Kidney (tissue), 14 donors: ENCODE results near the gene MANSC1. TPM values are rescaled to one million over a fixed set of nuclear protein-coding genes. Genes with fewer than 3 reads are reported as not detected.
A peak's percentile ranks its signal among the peaks of the same experiment; 100 is the strongest.

Experiments
- DNase-seq, 5 donors: peaks; one replicate each; pipeline ENCODE4 v3.0.0-alpha.2; 2013 to 2020
- FAIRE-seq: peaks from 2 replicates; lab custom pipeline; 2012; peaks lifted over from hg19 to GRCh38; lab: Jason Lieb, UNC
- H3K27ac ChIP-seq, 2 donors: one replicate each; pipeline ENCODE4 v1.7.0; 2013; ENCODE audit warnings: low read depth in 2 of 2, low read length in 2 of 2, inconsistent platforms in 1 of 2
- H3K27me3 ChIP-seq: one replicate; pipeline ENCODE4 v1.7.1; 2013; ENCODE audit warnings: low read length, inconsistent platforms; ENCODE audit not compliant: control insufficient read depth, insufficient read depth
- H3K36me3 ChIP-seq, 3 donors: one replicate each; pipeline versions ENCODE4 v1.7.0 to v1.7.1; 2013; ENCODE audit warnings: low read length in 3 of 3, control low read depth in 1 of 3, inconsistent platforms in 1 of 3; ENCODE audit not compliant: insufficient read depth in 3 of 3, control insufficient read depth in 2 of 3
- H3K4me1 ChIP-seq, 3 donors: one replicate each; pipeline versions ENCODE4 v1.7.0 to v1.7.1; 2013; ENCODE audit warnings: low read length in 3 of 3, inconsistent platforms in 1 of 3, low read depth in 1 of 3; ENCODE audit not compliant: control insufficient read depth in 2 of 3, insufficient read depth in 2 of 3
- H3K4me3 ChIP-seq, 3 donors: one replicate each; pipeline versions ENCODE4 v1.7.0 to v1.8.1; 2013; ENCODE audit warnings: low read length in 3 of 3, control low read depth in 1 of 3, inconsistent platforms in 1 of 3
- H3K9ac ChIP-seq, 3 donors: one replicate each; pipeline versions ENCODE4 v1.7.0 to v1.7.1; 2013; ENCODE audit warnings: low read length in 3 of 3, control low read depth in 1 of 3, inconsistent platforms in 1 of 3
- H3K9me3 ChIP-seq, 3 donors: one replicate each; pipeline versions ENCODE4 v1.7.0 to v1.7.1; 2013; ENCODE audit warnings: low read length in 3 of 3, control low read depth in 1 of 3, inconsistent platforms in 1 of 3; ENCODE audit not compliant: control insufficient read depth in 2 of 3, insufficient read depth in 1 of 3
- CTCF ChIP-seq: IDR thresholded peaks from 3 replicates; pipeline ENCODE4 v1.5.1; 2012; ENCODE audit warnings: mild to moderate bottlenecking, moderate library complexity, borderline replicate concordance; ENCODE audit not compliant: insufficient read depth; ENCODE audit errors: extremely low read depth
- intact Hi-C: fragments of 100-400 bp; cut with DNase I; formaldehyde crosslinking; loops from one replicate; pipeline ENCODE4 v1.11.1; 2022
- polyA plus RNA-seq: library from polyadenylated mRNA; stranded (reverse); fragments of 350-450 nt; fragmentation: Illumina TruSeq; extraction: RNeasy Lipid Tissue Mini Kit (QIAGEN cat#74804); gene quantifications from one replicate; pipeline ENCODE4 v1.2.3, GENCODE V29; 2014; ENCODE audit warnings: low read depth, low replicate concordance; ENCODE audit not compliant: insufficient read depth
- total RNA-seq: library from RNA; stranded (reverse); fragmentation: NEBNext Ultra II Directional; extraction: Animal tissue kit (Norgen Biotek cat#: 25700); gene quantifications from one replicate; pipeline ENCODE4 v1.2.1, GENCODE V29; 2021
- donor health status: control.
- donor health status: control.
- donor health status: control.
- donor health status: control.
- donor health status: control.
- donor health status: DM: yes; HTN: yes; CAD: no.
- donor health status: Normal renal cell carcinoma (clear cell type).

The MANSC1 gene
- total and polyA plus RNA-seq, 2 donors from 2014 or later, result 14.1 to 38.7 TPM

DNA sequence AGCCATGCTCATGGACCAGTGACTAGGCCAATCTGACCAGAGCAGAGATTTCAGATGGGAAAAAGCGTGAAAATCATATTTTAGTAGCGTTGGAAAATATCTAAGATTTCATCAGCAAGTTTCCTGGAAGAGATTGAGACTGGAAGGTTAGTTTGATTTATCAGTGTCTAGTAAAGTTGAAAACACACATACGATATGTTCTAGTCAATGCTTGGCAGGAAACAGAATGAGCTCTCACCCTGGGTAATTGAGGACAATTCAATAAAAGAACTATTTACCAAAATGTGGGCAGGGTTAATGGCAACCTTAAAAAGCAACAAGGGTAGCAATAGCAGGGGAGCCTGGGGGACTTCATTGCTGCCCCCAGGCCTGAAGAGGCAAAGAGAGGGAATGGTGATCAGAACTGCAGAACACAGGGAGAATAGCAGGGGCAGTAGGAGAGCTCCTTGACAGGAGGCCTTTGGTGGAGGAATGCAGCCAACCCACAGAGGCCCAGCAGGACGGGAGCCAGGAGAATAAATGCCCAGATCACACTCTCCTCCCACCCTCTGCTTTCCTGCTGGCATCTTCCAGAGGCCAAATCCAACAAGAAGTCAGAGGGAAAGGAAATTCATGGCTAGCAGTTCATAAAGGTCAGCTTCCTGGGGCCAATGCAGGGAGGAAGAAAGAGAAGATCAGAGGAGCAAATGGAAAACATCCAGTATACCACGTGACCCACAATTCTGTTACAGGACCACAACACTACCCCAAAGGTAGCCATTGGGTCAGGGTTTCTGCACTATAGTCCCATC is 55.6 kb downstream of the MANSC1 start:
- Histone ChIP-seq H3K9ac (no peak overlapping the region), H3K36me3 (no peaks in the 10 kb centered on the region), H3K27ac (no peak overlapping the region), H3K4me1 (no peaks in the 10 kb centered on the region), H3K4me3 (no peak overlapping the region), H3K9me3 (no peaks in the 10 kb centered on the region), H3K27me3 (no peaks in the 10 kb centered on the region)
- intact Hi-C loops, result no loop called here
- no peak for TF ChIP-seq CTCF
- FAIRE-seq, result no peak
- peak in 2 of 5 donors; percentile 26 to 27 for DNase-seq

DNA sequence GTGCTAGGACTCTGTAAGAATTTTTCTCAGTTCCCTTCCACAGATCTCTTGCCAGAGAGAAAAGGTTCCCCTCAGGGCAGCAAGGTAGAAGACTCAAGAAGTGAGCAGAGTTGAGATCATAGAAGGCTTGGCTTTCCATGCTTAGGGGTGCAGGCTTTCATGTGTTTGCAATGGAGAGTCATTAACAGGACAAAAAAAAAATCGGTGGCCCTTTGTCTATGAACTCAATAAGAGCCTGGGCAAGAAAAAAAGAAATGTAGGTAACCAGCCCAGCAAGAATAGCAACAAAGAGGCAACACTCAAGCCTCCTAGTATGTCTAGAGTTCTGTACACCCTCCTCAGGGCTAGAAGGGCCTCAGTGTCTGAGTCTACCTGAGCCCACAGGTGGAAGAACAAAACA is 59.8 kb downstream of the MANSC1 start:
- Histone ChIP-seq H3K27me3 (no peaks in the 10 kb centered on the region), H3K4me1 (no peaks in the 10 kb centered on the region), H3K27ac (no peak overlapping the region), H3K36me3 (no peaks in the 10 kb centered on the region), H3K4me3 (no peak overlapping the region), H3K9me3 (no peaks in the 10 kb centered on the region), H3K9ac (no peak overlapping the region)
- DNase-seq, result no peak
- no peak for TF ChIP-seq CTCF
- FAIRE-seq, result no peak
- intact Hi-C loops, result no loop called here

- H3K27ac ChIP-seq, result no peak overlapping the region
- no peaks in the 10 kb centered on the region for H3K36me3 ChIP-seq
- H3K27me3 ChIP-seq, result no peaks in the 10 kb centered on the region
- no peak overlapping the region for H3K9ac ChIP-seq
- no peak for TF ChIP-seq CTCF
- intact Hi-C loops, result no loop called here
- no peak for FAIRE-seq
- no peak for DNase-seq
- no peaks in the 10 kb centered on the region for H3K9me3 ChIP-seq
- H3K4me3 ChIP-seq, result no peak overlapping the region
- H3K4me1 ChIP-seq, result no peaks in the 10 kb centered on the region
Observed at GRCh38 chr12:12286441-12286840, 63.6 kb downstream of the MANSC1 start.
